ENCODE results near the gene C14orf119. TPM values are rescaled to one million over a fixed set of nuclear protein-coding genes. Genes with fewer than 3 reads are reported as not detected.
A peak's percentile ranks its signal among the peaks of the same experiment; 100 is the strongest.

C14orf119 gene
- total RNA-seq, 4 donors from 2014 or later, result 21.3 to 37.1 (median 28.9) TPM

- WGBS, 2 donors, result 85 to 100% methylated on average over 1 of the region's 1 CpG
- intact Hi-C loops (cut with DNase I), result no loop called here
- Histone ChIP-seq H3K9me3 (no peaks in the 10 kb centered on the region), H3K4me3 (replicated peaks in 1 of 3) (no peak overlapping the region), H3K4me1 (peaks cover 10 to 19% of the 10 kb centered on the region in 2 donors), H3K27ac (no peak overlapping the region), H3K27me3 (no peaks in the 10 kb centered on the region), H3K36me3 (peaks cover 38 to 60% of the 10 kb centered on the region in 2 donors)
- DNase-seq, result no peak
- no peak for TF ChIP-seq POLR2A (IDR thresholded peaks at IDR 0.05)
- no peak for TF ChIP-seq CTCF (IDR thresholded peaks at IDR 0.05)
Observed at GRCh38 chr14:23086565-23086964, 8.7 kb upstream of the C14orf119 start.

GRCh38 chr14:23089498-23090253 is 5.6 kb upstream of the C14orf119 start:
- TF ChIP-seq POLR2A (IDR thresholded peaks at IDR 0.05) (no peak), CTCF (IDR thresholded peaks at IDR 0.05) (no peak)
- intact Hi-C loops (cut with DNase I), result no loop called here
- Histone ChIP-seq H3K4me1 (peaks cover 32 to 39% of the 10 kb centered on the region in 2 donors), H3K27me3 (no peaks in the 10 kb centered on the region), H3K36me3 (peaks cover 46% of the 10 kb centered on the region in 2 donors), H3K27ac (peak overlapping the region; percentile 28 to 67 (median 57)), H3K9me3 (no peaks in the 10 kb centered on the region), H3K4me3 (replicated peaks in 1 of 3) (no peak overlapping the region)
- 84 to 85% methylated on average over 12 of the region's 12 CpGs for whole genome bisulfite sequencing, 2 donors
- DNase-seq, result no peak

- Histone ChIP-seq H3K9me3 (no peaks in the 10 kb centered on the region), H3K4me3 (replicated peaks in 1 of 3) (no peak overlapping the region), H3K4me1 (peaks cover 32 to 39% of the 10 kb centered on the region in 2 donors), H3K27ac (peak overlapping the region; percentile 28 to 67 (median 57)), H3K36me3 (peaks cover 40 to 42% of the 10 kb centered on the region in 2 donors), H3K27me3 (no peaks in the 10 kb centered on the region)
- WGBS, 2 donors, result 30 to 36% methylated on average over 4 of the region's 4 CpGs
- DNase-seq, result peak in 1 of 2 donors; percentile 39
- intact Hi-C loops (cut with DNase I), result no loop called here
- TF ChIP-seq CTCF (IDR thresholded peaks at IDR 0.05), result no peak
- no peak for TF ChIP-seq POLR2A (IDR thresholded peaks at IDR 0.05)
Observed at GRCh38 chr14:23090254-23090636, 5.1 kb upstream of the C14orf119 start.

- DNase-seq, result no peak
- no peak overlapping the region for H3K4me3 ChIP-seq (replicated peaks in 1 of 3)
- H3K9me3 ChIP-seq, result no peaks in the 10 kb centered on the region
- H3K27me3 ChIP-seq, result no peaks in the 10 kb centered on the region
- intact Hi-C loops (cut with DNase I), result no loop called here
- 86% methylated on average over 12 of the region's 12 CpGs for WGBS, 2 donors
- TF ChIP-seq POLR2A (IDR thresholded peaks at IDR 0.05), result no peak
- TF ChIP-seq CTCF (IDR thresholded peaks at IDR 0.05), result no peak
- H3K27ac ChIP-seq, result peak overlapping the region in 2 of 3 donors; percentile 57 to 67
- H3K36me3 ChIP-seq, result peaks cover 28 to 39% of the 10 kb centered on the region in 2 donors
- H3K4me1 ChIP-seq, result peaks cover 34 to 40% of the 10 kb centered on the region in 2 donors
Observed at GRCh38 chr14:23091294-23092225, 3.7 kb upstream of the C14orf119 start.

All from thyroid gland (tissue), 4 donors.